DND-41 (cell line): ENCODE data around the gene TMEM132D.

Source experiments
- EZH2 ChIP-seq: IDR thresholded peaks from 3 replicates; pipeline ENCODE4 v1.6.1; 2012; ENCODE audit warnings: borderline replicate concordance, low read depth, mild to moderate bottlenecking, moderate library complexity, low read length, inconsistent platforms; ENCODE audit not compliant: severe bottlenecking
- TF ChIP-seq, protein P1 (sequence below): IDR thresholded peaks from 2 replicates; pipeline ENCODE4 v1.5.1; 2012; ENCODE audit warnings: borderline replicate concordance, low read length, moderate library complexity, mild to moderate bottlenecking; ENCODE audit not compliant: poor library complexity, severe bottlenecking; ENCODE audit errors: extremely low read depth

DNA sequence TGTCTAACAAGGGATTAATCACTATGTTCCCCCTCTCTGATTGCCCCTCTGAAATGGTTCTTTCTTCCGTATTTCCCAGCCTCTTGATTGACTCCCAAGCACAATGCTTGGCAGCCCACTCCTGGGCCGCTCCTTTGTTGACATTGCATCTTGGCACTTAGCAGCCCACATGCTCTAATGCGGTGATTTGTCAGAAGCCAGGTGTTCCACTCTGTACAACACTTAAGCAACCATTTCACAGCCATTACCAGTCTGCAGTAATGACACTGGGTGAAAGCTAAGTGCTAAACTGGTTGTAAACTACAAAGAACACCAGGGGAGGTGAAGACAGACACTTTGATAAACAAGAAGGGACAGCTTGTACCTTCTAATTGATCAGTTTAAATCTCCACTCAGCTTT is 353.5 kb downstream of the TMEM132D start:
- TF ChIP-seq EZH2, result no peak
- TF ChIP-seq, protein P1, sequence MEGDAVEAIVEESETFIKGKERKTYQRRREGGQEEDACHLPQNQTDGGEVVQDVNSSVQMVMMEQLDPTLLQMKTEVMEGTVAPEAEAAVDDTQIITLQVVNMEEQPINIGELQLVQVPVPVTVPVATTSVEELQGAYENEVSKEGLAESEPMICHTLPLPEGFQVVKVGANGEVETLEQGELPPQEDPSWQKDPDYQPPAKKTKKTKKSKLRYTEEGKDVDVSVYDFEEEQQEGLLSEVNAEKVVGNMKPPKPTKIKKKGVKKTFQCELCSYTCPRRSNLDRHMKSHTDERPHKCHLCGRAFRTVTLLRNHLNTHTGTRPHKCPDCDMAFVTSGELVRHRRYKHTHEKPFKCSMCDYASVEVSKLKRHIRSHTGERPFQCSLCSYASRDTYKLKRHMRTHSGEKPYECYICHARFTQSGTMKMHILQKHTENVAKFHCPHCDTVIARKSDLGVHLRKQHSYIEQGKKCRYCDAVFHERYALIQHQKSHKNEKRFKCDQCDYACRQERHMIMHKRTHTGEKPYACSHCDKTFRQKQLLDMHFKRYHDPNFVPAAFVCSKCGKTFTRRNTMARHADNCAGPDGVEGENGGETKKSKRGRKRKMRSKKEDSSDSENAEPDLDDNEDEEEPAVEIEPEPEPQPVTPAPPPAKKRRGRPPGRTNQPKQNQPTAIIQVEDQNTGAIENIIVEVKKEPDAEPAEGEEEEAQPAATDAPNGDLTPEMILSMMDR, result no peak
